ENCODE results near the gene SPATA2. TPM values are rescaled to one million over a fixed set of nuclear protein-coding genes. Genes with fewer than 3 reads are reported as not detected.
A peak's percentile ranks its signal among the peaks of the same experiment; 100 is the strongest.

SPATA2 gene
- total and polyA plus RNA-seq, 7 donors, result 2.1 to 12.5 (median 4.7) TPM

DNA sequence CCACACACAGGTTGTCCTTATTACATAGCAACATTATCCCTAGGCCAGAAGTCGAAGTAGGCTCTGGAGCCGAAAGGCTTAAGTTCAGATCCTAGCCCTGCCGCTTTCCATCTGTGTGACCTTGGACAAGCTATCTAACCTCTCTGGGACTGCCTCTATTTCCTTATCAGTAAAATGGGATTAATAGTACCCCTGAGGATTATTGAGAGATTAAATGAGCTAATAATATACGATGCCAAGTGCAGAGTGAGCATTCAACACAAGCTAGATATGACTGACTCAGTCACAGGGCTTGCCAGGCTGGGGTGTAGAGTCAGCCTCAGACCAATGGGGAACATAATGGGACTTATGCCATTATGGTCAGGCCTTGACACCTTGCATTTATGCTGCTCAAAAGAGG lies 8.9 kb upstream of the SPATA2 start:
- H3K27ac ChIP-seq, result no peak overlapping the region
- H3K36me3 ChIP-seq, result no peaks in the 10 kb centered on the region
- H3K4me3 ChIP-seq, result no peak overlapping the region
- no peaks in the 10 kb centered on the region for H3K27me3 ChIP-seq
- DNase-seq, result peak; percentile 17
- H3K4me1 ChIP-seq, result peaks cover 0 to 11% (median 7%) of the 10 kb centered on the region in 4 donors
- intact Hi-C loops (cut with DNase I), result no loop called here
- TF ChIP-seq EP300 (IDR thresholded peaks at IDR 0.05), result no peak
- TF ChIP-seq CTCF (IDR thresholded peaks at IDR 0.05), result no peak
- TF ChIP-seq POLR2AphosphoS5 (IDR thresholded peaks at IDR 0.05), result no peak
- no peak for TF ChIP-seq POLR2A (IDR thresholded peaks at IDR 0.05)
- 92 to 94% methylated on average over 4 of the region's 4 CpGs for WGBS, 2 donors
- H3K9me3 ChIP-seq, result no peaks in the 10 kb centered on the region

DNA sequence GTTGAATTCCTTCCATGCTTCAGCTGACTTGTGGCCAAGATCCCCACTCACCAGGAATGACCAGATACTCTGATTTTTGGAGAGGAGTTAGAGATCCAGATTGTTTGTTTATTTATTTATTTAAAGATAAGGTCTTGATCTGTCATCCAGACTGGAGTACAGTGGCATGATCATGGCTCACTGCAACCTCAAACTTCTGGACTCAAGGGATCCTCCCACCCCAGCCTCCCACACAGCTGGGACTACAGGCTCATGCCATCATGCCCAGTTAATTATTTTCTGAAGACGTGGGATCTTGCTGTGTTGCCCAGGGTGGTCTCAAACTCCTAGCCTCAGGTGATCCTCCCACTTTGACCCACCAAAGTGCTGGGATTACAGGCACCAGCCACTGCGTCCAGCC lies 4.1 kb upstream of the SPATA2 start:
- TF ChIP-seq POLR2A (IDR thresholded peaks at IDR 0.05), result no peak
- Histone ChIP-seq H3K4me3 (no peak overlapping the region), H3K9me3 (no peaks in the 10 kb centered on the region), H3K4me1 (peaks cover 0 to 15% (median 8%) of the 10 kb centered on the region in 4 donors), H3K36me3 (no peaks in the 10 kb centered on the region), H3K27ac (no peak overlapping the region), H3K27me3 (no peaks in the 10 kb centered on the region)
- WGBS, 2 donors, result 92 to 93% methylated on average over 2 of the region's 2 CpGs
- peak; percentile 3 for DNase-seq
- intact Hi-C loops (cut with DNase I), result loop anchor here (10.0 kb wide), 1 partner anchor 285 kb away; no protein-coding TSS in a partner anchor

DNA sequence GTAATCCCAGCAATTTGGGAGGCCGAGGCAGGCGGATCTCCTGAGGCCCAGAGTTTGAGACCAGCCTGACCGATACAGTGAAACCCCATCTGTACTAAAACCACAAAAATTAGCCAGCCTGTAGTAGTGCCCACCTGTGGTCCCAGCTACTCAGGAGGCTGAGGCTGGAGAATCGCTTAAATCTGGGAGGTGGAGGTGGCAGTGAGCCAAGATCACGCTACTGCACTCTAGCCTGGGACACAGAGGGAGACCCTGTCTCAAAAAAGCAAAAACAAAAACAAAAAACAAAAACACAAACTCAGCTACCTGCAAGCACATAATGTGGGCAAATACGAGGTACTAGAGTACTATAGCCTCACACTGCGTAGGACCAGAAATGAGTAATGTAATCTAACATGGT lies 3.7 kb upstream of the SPATA2 start:
- 81% methylated on average over 7 of the region's 7 CpGs for WGBS, 2 donors
- no peaks in the 10 kb centered on the region for H3K36me3 ChIP-seq
- TF ChIP-seq POLR2AphosphoS5 (IDR thresholded peaks at IDR 0.05) (no peak), POLR2A (IDR thresholded peaks at IDR 0.05) (no peak), CTCF (IDR thresholded peaks at IDR 0.05) (no peak), EP300 (IDR thresholded peaks at IDR 0.05) (no peak)
- no peaks in the 10 kb centered on the region for H3K9me3 ChIP-seq
- H3K27ac ChIP-seq, result no peak overlapping the region
- intact Hi-C loops (cut with DNase I), result loop anchor here (10.0 kb wide), 1 partner anchor 284 kb away; no protein-coding TSS in a partner anchor
- peak; percentile 33 for DNase-seq
- no peaks in the 10 kb centered on the region for H3K27me3 ChIP-seq
- peaks cover 0 to 19% (median 12%) of the 10 kb centered on the region in 4 donors for H3K4me1 ChIP-seq
- H3K4me3 ChIP-seq, result no peak overlapping the region

GRCh38 chr20:49918446-49918845 lies 3.1 kb upstream of the SPATA2 start:
- Histone ChIP-seq H3K4me1 (peaks cover 0 to 25% (median 18%) of the 10 kb centered on the region in 4 donors), H3K9me3 (no peaks in the 10 kb centered on the region), H3K27me3 (no peaks in the 10 kb centered on the region), H3K4me3 (no peak overlapping the region), H3K27ac (no peak overlapping the region), H3K36me3 (no peaks in the 10 kb centered on the region)
- intact Hi-C loops (cut with DNase I), result loop anchor here (10.0 kb wide), 1 partner anchor 284 kb away; no protein-coding TSS in a partner anchor
- TF ChIP-seq POLR2AphosphoS5 (IDR thresholded peaks at IDR 0.05), result no peak
- no peak for TF ChIP-seq EP300 (IDR thresholded peaks at IDR 0.05)
- no peak for TF ChIP-seq POLR2A (IDR thresholded peaks at IDR 0.05)
- no peak for TF ChIP-seq CTCF (IDR thresholded peaks at IDR 0.05)
- DNase-seq, result peak; percentile 25
- WGBS, 2 donors, result 93 to 97% methylated on average over 3 of the region's 3 CpGs

DNA sequence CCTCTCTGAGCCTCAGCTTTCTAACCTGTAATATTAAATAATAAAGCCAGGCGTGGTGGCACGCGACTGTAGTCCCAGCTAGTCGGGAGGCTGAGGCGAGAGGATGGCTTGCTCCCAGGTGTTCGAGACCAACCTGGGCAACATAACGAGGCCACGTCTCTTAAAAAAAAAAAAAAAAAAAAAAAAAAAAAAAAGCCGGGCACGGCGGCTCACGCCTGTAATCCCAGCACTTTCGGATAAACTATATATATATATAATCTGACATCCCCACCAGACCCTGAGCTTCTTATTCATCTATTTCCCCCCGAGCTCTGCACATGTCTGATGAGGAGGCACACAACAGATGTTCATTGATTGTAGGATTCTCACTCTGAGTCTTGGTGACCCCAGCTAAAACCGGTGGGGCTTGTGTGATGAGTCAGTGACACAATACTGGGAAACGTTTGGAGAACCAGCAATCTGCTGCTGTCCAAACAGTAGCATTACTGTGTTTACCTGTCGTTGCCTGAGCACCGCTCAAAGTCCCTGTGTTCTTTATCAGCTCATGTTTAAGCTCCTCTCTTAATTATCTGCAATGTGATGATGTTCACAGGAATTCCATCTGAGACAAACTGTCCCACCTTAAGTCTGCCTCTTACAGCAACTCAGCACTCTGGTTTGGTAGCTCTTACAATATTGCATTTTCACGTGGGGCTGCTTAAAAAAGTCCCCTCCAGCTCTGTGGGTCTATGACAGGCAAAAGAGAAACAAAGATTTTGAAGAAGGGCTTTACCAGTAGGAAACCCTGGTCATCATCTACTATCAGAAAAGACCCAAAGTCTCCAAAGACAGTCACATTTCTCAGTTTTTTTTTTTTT lies 1.0 kb upstream of the SPATA2 start:
- Histone ChIP-seq H3K9me3 (no peaks in the 10 kb centered on the region), H3K4me3 (peak overlapping the region; percentile 95 to 100 (median 100)), H3K27me3 (no peaks in the 10 kb centered on the region), H3K36me3 (no peaks in the 10 kb centered on the region), H3K4me1 (peaks cover 0 to 33% (median 26%) of the 10 kb centered on the region in 4 donors), H3K27ac (peak overlapping the region; percentile 95 to 100 (median 98))
- TF ChIP-seq POLR2A (IDR thresholded peaks at IDR 0.05), result no peak
- WGBS, 2 donors, result 7 to 39% methylated on average over 19 of the region's 19 CpGs
- intact Hi-C loops (cut with DNase I), result loop anchor here (10.0 kb wide), 1 partner anchor 282 kb away; no protein-coding TSS in a partner anchor
- DNase-seq, result peak; percentile 43
